GDM1 (cell line): ENCODE measurements around the gene KIF26A.

Experiments
- DNase-seq: peaks from one replicate; lab custom pipeline; 2025; lab: John Stamatoyannopoulos, UW

KIF26A gene

DNA sequence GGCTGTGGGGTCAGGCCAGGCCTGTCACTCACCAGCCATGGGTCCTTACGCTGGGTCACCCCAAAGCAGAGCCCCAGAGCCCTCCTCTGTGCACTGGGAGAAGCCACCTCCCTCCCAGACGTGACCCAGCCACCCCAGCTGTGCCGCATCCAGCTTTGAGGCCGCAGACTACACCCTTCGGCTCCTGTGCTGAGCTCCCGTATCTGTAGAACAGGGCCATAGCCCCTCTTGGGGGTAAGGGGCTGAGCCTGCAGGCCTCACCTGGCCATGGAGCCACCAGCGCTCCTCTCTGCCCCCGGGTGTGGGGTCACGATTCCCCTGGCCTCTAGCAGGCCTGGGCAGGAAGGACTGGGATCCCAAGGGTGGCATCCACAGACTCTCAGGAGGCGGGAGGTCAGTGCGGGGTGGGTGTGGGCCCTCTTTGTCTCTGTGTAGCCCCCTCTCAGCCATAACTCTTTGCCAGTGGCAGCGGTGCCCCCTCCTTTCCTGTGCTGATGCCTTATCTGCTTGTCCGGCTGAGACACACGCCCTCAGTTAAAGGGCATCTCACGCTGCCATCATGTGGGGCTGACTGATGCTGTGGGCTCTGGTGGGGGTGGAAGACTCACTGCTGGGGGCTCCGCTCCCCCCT lies 36.6 kb upstream of the KIF26A start:
- no peak for DNase-seq

DNA sequence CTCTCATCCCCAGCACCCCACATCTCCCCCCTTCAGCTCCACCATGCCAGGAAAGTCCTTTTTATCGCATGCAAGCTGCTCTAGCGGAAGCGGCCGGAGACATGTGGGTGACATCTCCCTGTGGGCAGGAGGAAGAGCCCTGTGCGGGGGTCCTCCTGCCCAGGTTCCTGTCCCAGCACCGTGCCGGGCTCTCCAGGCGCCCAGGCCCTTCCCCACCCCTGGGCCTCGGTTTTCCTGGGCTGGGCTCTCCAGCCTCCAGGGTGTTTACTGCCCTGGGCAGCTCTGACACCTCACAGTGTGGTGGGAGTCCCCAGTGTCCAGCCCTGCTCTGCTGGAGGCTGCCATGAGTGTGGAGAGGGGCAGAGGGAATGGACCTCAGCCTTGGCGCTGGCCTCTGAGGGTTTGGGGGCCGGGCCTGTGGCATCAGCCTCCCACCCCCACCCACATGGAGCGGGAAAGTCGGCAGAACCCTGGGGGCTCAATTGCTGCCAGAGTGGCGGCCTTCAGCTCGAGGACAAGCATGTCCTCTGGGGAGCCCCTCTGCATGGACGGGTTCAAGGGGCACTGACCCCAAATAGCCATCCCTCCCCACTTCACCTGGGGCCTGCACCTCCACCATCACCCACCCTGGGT lies 36.0 kb upstream of the KIF26A start:
- no peak for DNase-seq

GRCh38 chr14:104103061-104103445 lies 35.3 kb upstream of the KIF26A start:
- DNase-seq = no peak

DNA sequence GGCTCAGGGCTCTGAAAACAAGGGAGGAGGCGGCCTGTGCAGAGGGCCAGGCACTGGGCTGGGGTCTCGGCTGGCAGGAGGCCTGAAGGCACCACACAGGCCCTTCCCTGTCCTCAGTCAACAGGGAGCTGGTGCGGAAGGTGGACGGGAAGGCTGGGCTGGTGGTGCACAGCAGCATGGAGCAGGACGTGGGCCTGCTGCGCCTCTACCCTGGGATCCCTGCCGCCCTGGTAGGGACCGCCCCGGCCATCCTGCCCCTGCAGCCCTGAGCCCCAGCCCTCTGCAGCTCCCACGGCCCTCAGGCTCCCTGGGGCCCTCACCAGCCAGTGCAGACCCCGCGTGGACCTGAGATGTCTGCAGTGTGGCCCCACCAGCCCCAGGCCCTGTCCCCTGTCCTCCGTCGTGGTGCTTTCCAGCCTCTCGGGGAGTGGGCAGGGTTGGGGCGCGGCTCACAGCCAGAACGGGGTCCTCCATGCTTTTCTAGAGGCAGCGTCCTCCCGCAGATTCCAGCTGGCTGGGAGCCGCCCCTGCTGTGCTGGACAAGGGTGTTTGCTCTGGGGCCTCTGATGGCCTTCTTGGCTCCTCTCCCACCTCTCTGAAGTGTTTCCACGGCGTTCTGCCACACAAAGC lies 34.8 kb upstream of the KIF26A start:
- DNase-seq = no peak

DNA sequence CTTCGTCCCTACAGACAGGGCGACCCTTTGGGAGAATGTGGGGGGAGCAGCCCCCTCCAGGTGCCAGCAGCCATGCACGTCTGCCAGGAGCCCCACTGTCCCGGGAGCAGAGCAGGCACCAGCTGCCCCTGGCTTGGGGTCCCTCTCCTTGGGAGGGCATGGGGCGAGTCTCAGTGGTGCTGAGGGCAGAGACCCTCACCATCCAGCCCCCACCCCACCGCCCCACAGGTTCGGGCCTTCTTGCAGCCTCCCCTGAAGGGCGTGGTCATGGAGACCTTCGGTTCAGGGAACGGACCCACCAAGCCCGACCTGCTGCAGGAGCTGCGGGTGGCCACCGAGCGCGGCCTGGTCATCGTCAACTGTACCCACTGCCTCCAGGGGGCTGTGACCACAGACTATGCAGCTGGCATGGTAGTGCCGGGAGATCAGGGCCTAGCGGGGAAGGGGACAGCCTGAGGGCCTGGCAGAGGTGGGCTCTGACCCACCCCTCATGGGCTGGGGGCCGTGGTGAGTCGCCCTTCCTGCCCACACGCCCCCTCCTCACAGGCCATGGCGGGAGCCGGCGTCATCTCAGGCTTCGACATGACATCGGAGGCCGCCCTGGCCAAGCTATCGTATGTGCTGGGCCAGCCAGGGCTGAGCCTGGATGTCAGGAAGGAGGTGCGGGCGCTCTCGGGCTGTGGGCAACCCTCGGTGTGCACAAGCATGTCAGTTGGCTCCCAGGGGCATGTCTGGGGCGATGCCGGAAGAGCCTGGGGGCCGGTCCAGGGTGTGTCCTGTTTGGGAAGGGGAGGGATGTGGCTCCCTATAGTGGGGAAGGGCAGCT lies 34.1 kb upstream of the KIF26A start:
- DNase-seq = no peak

GRCh38 chr14:104105071-104105821 lies 33.1 kb upstream of the KIF26A start:
- DNase-seq = no peak

DNA sequence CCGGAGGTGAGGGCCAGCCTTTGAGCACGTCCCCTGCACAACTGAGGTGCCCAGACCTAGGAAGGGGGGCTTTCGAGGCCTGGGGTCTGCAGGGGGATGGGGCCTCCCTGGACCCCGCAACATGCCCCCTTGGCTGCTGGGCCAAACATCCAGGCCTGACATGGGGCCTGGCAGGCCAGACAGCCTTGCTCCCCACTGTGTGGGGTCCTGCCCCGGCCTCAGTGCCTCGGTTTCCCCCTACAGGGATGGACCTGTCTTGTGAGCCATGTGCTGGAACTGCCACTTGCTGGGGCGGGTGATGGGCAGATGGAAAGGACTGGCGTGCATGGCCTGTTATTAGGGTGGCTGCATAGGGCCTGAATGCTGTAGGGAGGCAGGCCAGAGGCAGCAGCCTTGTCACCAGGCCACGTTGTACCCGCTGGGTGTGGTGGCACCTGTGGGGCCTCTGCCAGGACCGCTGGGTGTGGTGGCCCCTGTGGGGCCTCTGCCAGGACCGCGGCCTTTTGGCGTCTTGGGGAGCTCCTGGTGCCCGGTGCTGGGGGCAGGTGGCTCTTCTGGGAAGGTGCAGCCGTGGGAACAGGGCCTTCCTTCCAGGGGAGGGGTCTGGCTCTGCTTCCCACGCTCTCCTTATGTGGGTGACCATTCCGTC lies 32.4 kb upstream of the KIF26A start:
- no peak for DNase-seq

- no peak for DNase-seq
These were observed 31.9 kb upstream of the KIF26A start for GRCh38 chr14:104106471-104106991.

DNA sequence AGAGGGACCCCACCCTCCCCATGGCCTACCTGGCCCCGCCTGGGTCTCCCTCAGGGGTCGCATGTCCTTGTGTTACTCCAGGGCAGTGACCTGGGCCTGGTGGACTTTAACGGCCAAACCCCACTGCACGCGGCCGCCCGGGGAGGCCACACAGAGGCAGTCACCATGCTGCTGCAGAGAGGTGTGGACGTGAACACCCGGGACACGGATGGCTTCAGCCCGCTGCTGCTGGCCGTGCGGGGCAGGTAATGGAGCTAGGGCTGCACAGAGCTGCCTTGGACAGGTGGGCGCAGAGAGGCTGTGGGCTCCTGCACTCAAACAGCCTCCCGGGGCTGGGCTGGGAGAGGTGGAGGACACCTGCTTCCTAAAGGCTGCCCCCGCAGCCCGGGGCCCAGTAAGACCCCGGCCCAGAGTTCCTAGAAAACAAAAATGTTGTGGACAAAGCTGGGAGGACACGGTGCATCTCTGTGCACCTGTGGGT lies 31.2 kb upstream of the KIF26A start:
- no peak for DNase-seq

DNA sequence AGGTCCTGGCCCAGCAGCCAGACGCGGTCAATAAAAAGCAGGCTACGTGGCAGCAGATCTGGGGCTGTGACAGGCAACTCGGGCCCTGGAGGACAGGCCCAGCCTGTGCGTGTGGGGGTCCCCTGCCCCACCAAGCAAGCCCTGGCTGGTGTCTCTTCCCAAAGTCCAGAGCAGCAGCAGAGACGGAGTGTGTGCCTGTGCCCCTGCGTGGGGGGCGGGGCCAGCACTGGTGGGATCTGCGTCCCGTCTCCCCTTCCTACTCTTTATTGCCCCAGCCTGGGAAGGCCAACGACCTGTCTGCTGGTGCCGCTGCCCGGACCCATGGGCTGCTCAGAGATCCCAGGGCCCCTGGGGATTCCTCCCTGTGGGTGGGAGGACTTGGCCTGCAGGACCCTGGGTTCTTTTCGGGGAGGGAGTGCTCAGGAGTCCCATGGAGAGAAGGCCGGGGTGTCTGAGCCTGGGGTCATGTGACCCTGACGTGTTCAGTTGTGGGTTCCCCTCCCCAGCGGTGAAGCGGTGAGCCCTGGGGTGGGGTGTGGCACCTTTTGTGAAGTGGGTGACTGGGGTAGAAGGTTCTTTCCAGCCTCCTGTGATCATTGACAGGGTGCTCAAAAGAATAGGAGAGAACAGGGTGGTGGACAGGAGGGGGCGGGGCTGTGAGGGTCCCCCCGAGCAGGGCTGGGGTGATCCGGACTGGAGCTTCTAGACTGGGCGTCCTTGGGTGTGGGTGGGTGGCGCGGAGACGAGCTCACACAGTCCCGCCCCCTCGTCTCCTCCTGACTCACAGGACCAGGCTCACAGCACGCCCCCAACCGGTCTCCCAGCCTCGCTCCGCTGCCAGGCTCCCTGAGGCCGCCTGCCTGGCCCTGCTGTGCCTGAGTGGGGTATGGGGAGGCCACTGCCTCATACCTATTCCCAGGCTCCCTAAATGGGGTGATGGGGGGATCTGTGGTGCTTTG lies 30.5 kb upstream of the KIF26A start:
- DNase-seq = no peak

- DNase-seq = no peak
These were observed 29.5 kb upstream of the KIF26A start for GRCh38 chr14:104108570-104109541.

DNA sequence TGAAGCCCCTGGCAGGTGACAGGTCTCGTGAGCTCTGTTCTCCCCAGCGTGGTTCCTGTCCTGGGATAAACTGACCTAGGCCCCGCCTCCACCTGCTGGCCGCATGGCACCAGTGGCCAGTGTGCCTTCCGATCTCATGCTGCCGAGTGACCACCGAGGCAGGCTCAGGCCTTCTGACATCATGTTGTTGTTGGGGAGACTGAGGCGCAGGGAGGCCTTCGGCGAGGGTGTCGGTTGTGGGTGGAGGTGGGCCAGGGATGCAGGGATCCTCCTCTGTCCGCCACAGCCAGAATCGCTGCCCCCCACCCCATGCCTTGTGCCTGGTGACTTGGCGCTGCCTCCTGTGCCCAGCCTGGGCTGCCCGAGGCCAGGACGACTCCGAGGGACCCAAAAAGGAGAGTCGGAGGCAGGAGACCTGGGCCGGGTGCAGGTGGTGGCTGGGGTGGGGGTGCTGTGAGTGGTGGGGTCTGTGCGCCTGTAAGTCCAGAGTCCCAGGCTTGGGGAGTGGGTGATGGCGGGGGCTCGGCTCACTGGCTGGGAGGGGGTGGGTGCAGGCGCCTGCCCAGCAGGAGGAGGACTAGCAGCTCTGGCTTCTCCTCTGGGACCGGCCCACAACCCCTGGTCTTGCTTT lies 28.5 kb upstream of the KIF26A start:
- DNase-seq = no peak

DNA sequence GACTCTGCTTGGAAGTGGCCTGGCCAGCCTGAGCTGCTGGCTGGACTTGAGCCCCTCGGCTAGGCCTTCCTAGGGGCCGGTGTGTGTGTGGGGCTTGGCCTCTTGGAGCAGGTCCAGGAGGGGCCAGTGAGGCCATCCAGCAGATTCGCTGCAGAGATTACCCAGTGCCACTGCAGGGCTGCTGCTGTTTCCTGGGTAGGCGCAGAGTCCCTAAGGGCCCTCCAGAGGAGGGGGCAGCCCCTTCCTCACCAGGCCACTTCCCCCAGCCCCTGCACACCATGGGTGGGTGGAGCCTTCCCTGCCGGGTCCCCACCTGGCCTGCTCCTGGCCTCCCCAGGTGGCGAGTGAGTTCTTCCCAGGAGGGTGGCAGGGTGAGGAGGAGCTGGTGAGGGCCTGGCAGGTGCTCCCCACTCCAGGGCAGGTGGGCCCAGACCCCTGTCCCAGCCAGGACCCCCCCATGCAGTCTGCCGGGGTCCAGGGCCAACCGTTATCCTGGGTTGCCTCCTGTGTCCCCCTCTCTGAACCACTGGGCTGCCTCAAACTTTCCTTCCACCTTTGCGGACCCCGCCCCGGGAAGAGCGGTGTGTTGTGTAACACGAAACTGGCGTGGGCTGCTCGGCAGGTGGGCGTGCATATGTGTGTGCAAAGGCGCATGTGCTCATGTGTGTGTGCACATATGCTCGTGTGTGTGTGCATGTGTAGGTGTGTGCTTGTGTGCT lies 27.7 kb upstream of the KIF26A start:
- DNase-seq = no peak

- DNase-seq = no peak
These were observed 26.9 kb upstream of the KIF26A start for GRCh38 chr14:104111301-104112112.

- DNase-seq = no peak
These were observed 26.3 kb upstream of the KIF26A start for GRCh38 chr14:104112113-104112505.
